Brain microvascular endothelial cell (primary cell): Measurements from ENCODE around the gene COPZ2.

ENCODE experiments used
- DNase-seq: peaks from one replicate; pipeline ENCODE4 v3.0.0-alpha.2; 2020
- H3K27ac ChIP-seq: fragments of 250-450 bp; sonication (Bioruptor Pico); 2 replicates; pipeline ENCODE4 v1.5.1; 2020; ENCODE audit warnings: mild to moderate bottlenecking, moderate library complexity
- H3K27me3 ChIP-seq: fragments of 250-450 bp; sonication (Bioruptor Pico); replicated peaks from 2 replicates; pipeline ENCODE4 v1.5.1; 2020; ENCODE audit warnings: mild to moderate bottlenecking
- H3K36me3 ChIP-seq: fragments of 250-450 bp; sonication (Bioruptor Pico); replicated peaks from 2 replicates; pipeline ENCODE4 v1.5.1; 2020; ENCODE audit warnings: mild to moderate bottlenecking
- H3K4me3 ChIP-seq: 2 replicates; pipeline ENCODE4 v1.5.1; 2011; ENCODE audit warnings: low read depth, mild to moderate bottlenecking, control low read depth, low read length, moderate library complexity
- CTCF ChIP-seq: IDR thresholded peaks from 2 replicates; pipeline ENCODE4 v1.5.1; 2011; ENCODE audit warnings: low read depth, mild to moderate bottlenecking, moderate library complexity, low read length, control low read depth, inconsistent platforms; ENCODE audit errors: missing control alignments
- in situ Hi-C: cut with HindIII; loops from 2 replicates; pipeline ENCODE4 v1.10.0; 2017; ENCODE audit warnings: low sequenced_read_pairs, low pct_ligation_motif_present

The COPZ2 gene

GRCh38 chr17:48058393-48059124, 21.0 kb upstream of the COPZ2 start:
- no peak for DNase-seq
- Histone ChIP-seq H3K27me3 (no peaks in the 10 kb centered on the region), H3K27ac (no peak overlapping the region), H3K4me3 (no peak overlapping the region), H3K36me3 (peaks cover 73% of the 10 kb centered on the region)
- TF ChIP-seq CTCF: no peak
- in situ Hi-C loops: no loop called here

GRCh38 chr17:48057626-48058025, 20.0 kb upstream of the COPZ2 start:
- H3K27ac ChIP-seq: no peak overlapping the region
- in situ Hi-C loops: no loop called here
- no peak overlapping the region for H3K4me3 ChIP-seq
- DNase-seq: no peak
- H3K36me3 ChIP-seq: peaks cover 68% of the 10 kb centered on the region
- H3K27me3 ChIP-seq: no peaks in the 10 kb centered on the region
- TF ChIP-seq CTCF: no peak

GRCh38 chr17:48056879-48057278, 19.3 kb upstream of the COPZ2 start:
- peaks cover 62% of the 10 kb centered on the region for H3K36me3 ChIP-seq
- DNase-seq: no peak
- no peak overlapping the region for H3K4me3 ChIP-seq
- no peak for TF ChIP-seq CTCF
- in situ Hi-C loops: no loop called here
- no peak overlapping the region for H3K27ac ChIP-seq
- no peaks in the 10 kb centered on the region for H3K27me3 ChIP-seq

- H3K36me3 ChIP-seq: peaks cover 60% of the 10 kb centered on the region
- in situ Hi-C loops: no loop called here
- TF ChIP-seq CTCF: no peak
- no peak for DNase-seq
- no peak overlapping the region for H3K27ac ChIP-seq
- no peaks in the 10 kb centered on the region for H3K27me3 ChIP-seq
- H3K4me3 ChIP-seq: no peak overlapping the region
Observed at GRCh38 chr17:48056246-48056745, 18.7 kb upstream of the COPZ2 start.

- Histone ChIP-seq H3K36me3 (peaks cover 60% of the 10 kb centered on the region), H3K4me3 (no peak overlapping the region), H3K27ac (no peak overlapping the region), H3K27me3 (no peaks in the 10 kb centered on the region)
- in situ Hi-C loops: no loop called here
- no peak for DNase-seq
- no peak for TF ChIP-seq CTCF
Observed at GRCh38 chr17:48055531-48056245, 18.1 kb upstream of the COPZ2 start.
